A673 (cell line): ENCODE results near the gene DAZL. TPM values are rescaled to one million over a fixed set of nuclear protein-coding genes. Genes with fewer than 3 reads are reported as not detected.

Source experiments
- BruUV-seq: library from RNA; stranded (reverse); fragments of 400-500 nt; replicated peaks from 2 replicates; lab custom pipeline; 2021; lab: Mats Ljungman, UMichigan
- CTCF ChIA-PET: fragments of 300-600 bp; sonication (Branson Sonifier 250); formaldehyde crosslinking; loops from one replicate; lab custom pipeline; 2022; ENCODE audit warnings: antibody characterized with exemption; lab: Charles Lee
- POLR2A ChIA-PET: fragments of 300-600 bp; sonication (Branson Sonifier 250); formaldehyde crosslinking; loops from one replicate; lab custom pipeline; 2022; ENCODE audit warnings: antibody characterized with exemption; ENCODE audit not compliant: low non-redundant PET; lab: Charles Lee
- DNase-seq: peaks from one replicate; pipeline ENCODE4 v3.0.0-alpha.2; 2015; ENCODE audit warnings: low spot score
- H3K27ac ChIP-seq: fragments of 200-600 bp; sonication (generic); 2 replicates; pipeline ENCODE4 v1.5.1; 2016; ENCODE audit warnings: mixed run types, low read depth, mild to moderate bottlenecking, mixed read lengths, antibody characterized with exemption, low read length; ENCODE audit not compliant: poor library complexity, severe bottlenecking
- H3K27me3 ChIP-seq: fragments of 200-600 bp; sonication (generic); replicated peaks from 2 replicates; pipeline ENCODE4 v1.6.1; 2017; ENCODE audit warnings: mixed run types, low read depth, mild to moderate bottlenecking, mixed read lengths, antibody characterized with exemption, low read length; ENCODE audit not compliant: insufficient read depth, poor library complexity
- H3K36me3 ChIP-seq: fragments of 200-600 bp; sonication (generic); 2 replicates; pipeline ENCODE4 v1.6.1; 2016; ENCODE audit warnings: mixed run types, mild to moderate bottlenecking, mixed read lengths, antibody characterized with exemption, low read length; ENCODE audit not compliant: insufficient read depth, poor library complexity, severe bottlenecking
- H3K4me1 ChIP-seq: fragments of 200-600 bp; sonication (generic); 2 replicates; pipeline ENCODE4 v1.6.1; 2017; ENCODE audit warnings: mixed run types, mild to moderate bottlenecking, mixed read lengths, antibody characterized with exemption, low read length; ENCODE audit not compliant: insufficient read depth, poor library complexity, severe bottlenecking
- H3K4me3 ChIP-seq: fragments of 200-600 bp; sonication (generic); 2 replicates; pipeline ENCODE4 v1.5.1; 2016; ENCODE audit warnings: low read depth, mixed run types, mild to moderate bottlenecking, mixed read lengths, low read length; ENCODE audit not compliant: poor library complexity, severe bottlenecking
- H3K9me3 ChIP-seq: fragments of 200-600 bp; sonication (generic); 2 replicates; pipeline ENCODE4 v1.6.1; 2016; ENCODE audit warnings: mixed run types, low read depth, mild to moderate bottlenecking, mixed read lengths, antibody characterized with exemption, low read length; ENCODE audit not compliant: poor library complexity, severe bottlenecking
- EZH2 ChIP-seq: fragments of 200-600 bp; sonication (generic); IDR thresholded peaks from 2 replicates; pipeline ENCODE4 v1.6.1; 2017; ENCODE audit warnings: borderline replicate concordance, low read depth, mild to moderate bottlenecking, mixed read lengths, antibody characterized with exemption, low read length; ENCODE audit not compliant: poor library complexity, severe bottlenecking
- intact Hi-C: fragments of 100-400 bp; cut with micrococcal nuclease; formaldehyde crosslinking; loops from one replicate; pipeline ENCODE4 v1.10.0; 2022; ENCODE audit not compliant: unreplicated experiment
- total RNA-seq: library from RNA; stranded (reverse); gene quantifications from 2 replicates; pipeline ENCODE4 v1.2.3, GENCODE V29; 2021
- TF ChIP-seq, protein P1 (sequence below): fragments of 300-800, 200-600 bp; sonication (generic); conservative IDR thresholded peaks from 2 replicates; pipeline ENCODE4 v1.5.1; 2017; ENCODE audit warnings: low read depth, mild to moderate bottlenecking, antibody characterized with exemption, low read length, moderate library complexity, mixed read lengths

The DAZL gene
- total RNA-seq, 1 experiment from 2014 or later, result not detected

DNA sequence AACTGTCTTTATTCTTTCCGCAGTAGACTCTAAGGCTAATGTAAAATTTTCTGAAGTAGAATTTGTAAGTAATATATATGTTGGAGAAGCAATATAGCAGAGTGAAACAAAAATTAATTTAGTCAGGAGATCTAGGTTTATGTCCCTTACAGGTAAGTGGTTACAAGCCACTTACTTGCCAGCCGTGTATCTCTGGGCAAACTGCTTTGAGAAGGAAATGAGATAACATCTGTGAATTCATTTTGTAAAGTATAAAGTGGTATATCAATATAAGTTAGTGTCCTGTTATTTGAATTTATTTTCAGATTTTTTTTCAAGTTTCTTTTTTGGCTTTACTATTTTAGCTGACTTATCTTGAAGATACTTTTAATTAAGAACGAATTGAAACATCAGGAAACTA, 5.5 kb downstream of the DAZL start:
- no peak for TF ChIP-seq EZH2
- TF ChIP-seq, protein P1, sequence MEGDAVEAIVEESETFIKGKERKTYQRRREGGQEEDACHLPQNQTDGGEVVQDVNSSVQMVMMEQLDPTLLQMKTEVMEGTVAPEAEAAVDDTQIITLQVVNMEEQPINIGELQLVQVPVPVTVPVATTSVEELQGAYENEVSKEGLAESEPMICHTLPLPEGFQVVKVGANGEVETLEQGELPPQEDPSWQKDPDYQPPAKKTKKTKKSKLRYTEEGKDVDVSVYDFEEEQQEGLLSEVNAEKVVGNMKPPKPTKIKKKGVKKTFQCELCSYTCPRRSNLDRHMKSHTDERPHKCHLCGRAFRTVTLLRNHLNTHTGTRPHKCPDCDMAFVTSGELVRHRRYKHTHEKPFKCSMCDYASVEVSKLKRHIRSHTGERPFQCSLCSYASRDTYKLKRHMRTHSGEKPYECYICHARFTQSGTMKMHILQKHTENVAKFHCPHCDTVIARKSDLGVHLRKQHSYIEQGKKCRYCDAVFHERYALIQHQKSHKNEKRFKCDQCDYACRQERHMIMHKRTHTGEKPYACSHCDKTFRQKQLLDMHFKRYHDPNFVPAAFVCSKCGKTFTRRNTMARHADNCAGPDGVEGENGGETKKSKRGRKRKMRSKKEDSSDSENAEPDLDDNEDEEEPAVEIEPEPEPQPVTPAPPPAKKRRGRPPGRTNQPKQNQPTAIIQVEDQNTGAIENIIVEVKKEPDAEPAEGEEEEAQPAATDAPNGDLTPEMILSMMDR, result no peak
- DNase-seq, result no peak
- intact Hi-C loops, result loop anchor here (2.0 to 10.0 kb wide), 4 partner anchors 228 to 1245 kb away; no protein-coding TSS in a partner anchor
- Histone ChIP-seq H3K27ac (no peak overlapping the region), H3K27me3 (peaks cover 53% of the 10 kb centered on the region), H3K36me3 (no peaks in the 10 kb centered on the region), H3K4me1 (no peaks in the 10 kb centered on the region), H3K9me3 (no peaks in the 10 kb centered on the region), H3K4me3 (no peak overlapping the region)
- BruUV-seq, result no TSS peak
- ChIA-PET CTCF (no interaction called here), POLR2A (no interaction called here)

DNA sequence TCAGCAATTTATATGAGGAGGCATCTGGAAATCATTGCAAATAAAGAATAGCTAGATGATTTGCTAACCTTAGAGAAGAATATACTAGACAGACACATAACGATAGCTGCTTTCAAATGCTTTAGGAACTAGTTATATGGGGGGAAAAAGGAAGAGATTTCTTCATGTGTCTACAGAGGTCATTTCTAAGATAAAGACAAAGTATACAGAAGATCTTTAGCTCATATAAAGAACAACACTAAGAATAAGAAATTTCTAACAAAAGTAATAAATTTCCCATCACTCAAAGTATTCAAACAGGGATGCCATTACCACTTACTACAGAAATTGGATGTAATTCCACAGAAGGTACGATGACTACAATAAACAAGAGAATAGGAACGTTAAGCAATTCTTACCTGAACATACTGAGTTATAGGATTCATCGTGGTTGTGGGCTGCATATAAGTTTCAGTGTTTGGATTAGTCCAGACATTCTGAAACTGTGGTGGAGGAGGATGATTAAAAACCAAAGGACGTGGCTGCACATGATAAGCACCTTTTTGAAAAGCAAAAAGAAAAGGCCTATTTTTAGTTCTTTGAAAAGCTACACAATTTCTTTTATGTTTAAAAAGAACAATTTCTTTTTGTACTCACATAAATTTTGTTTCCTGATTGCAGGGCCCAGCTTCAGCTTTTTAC, 8.7 kb downstream of the DAZL start:
- Histone ChIP-seq H3K4me1 (no peaks in the 10 kb centered on the region), H3K27ac (no peak overlapping the region), H3K4me3 (no peak overlapping the region), H3K36me3 (no peaks in the 10 kb centered on the region), H3K27me3 (peaks cover 56% of the 10 kb centered on the region), H3K9me3 (no peaks in the 10 kb centered on the region)
- intact Hi-C loops, result no loop called here
- TF ChIP-seq, protein P1, result no peak
- TF ChIP-seq EZH2, result no peak
- POLR2A ChIA-PET, result no interaction called here
- DNase-seq, result no peak
- CTCF ChIA-PET, result no interaction called here
- no TSS peak for BruUV-seq

- intact Hi-C loops, result no loop called here
- no TSS peak for BruUV-seq
These were observed 9.4 kb downstream of the DAZL start for GRCh38 chr3:16595778-16596177.

More at GRCh38 chr3:16595778-16596177, 9.4 kb downstream of the DAZL start:
- peaks cover 53% of the 10 kb centered on the region for H3K27me3 ChIP-seq
- DNase-seq, result no peak
- CTCF ChIA-PET, result interaction anchor here (0.6 to 0.7 kb wide), 2 partner anchors 148 to 653 kb away, joined by 3 to 5 read pairs; no protein-coding TSS in a partner anchor
- H3K4me3 ChIP-seq, result no peak overlapping the region
- no peaks in the 10 kb centered on the region for H3K4me1 ChIP-seq
- no peak overlapping the region for H3K27ac ChIP-seq
- H3K9me3 ChIP-seq, result no peaks in the 10 kb centered on the region
- POLR2A ChIA-PET, result no interaction called here
- H3K36me3 ChIP-seq, result no peaks in the 10 kb centered on the region
- TF ChIP-seq, protein P1, result no peak
- no peak for TF ChIP-seq EZH2
